ENCODE measurements around the gene REPIN1. TPM values are rescaled to one million over a fixed set of nuclear protein-coding genes. Genes with fewer than 3 reads are reported as not detected.

REPIN1 gene
- total and polyA plus RNA-seq, 12 donors, result 47.5 to 294 (median 182) TPM

GRCh38 chr7:150340024-150340749 lies 28.4 kb upstream of the REPIN1 start:
- 8 to 36% (median 14%) methylated on average over 4 to 39 of the region's 39 CpGs for WGBS, 4 donors
- DNase-seq, result peak in 6 of 7 donors; percentile 74 to 80 (median 78)

GRCh38 chr7:150340875-150341262 lies 27.8 kb upstream of the REPIN1 start:
- no peak for TF ChIP-seq POLR2A (IDR thresholded peaks at IDR 0.05)
- TF ChIP-seq CTCF (IDR thresholded peaks at IDR 0.05), result no peak
- 2 to 4% (median 3%) methylated on average over 20 to 29 of the region's 29 CpGs for WGBS, 4 donors
- Histone ChIP-seq H3K27ac (peak overlapping the region; percentile 86 to 93 (median 90)), H3K36me3 (replicated peaks in 1 of 2) (peaks cover 0 to 24% of the 10 kb centered on the region in 2 donors), H3K9me3 (replicated peaks in 1 of 3) (no peaks in the 10 kb centered on the region), H3K4me1 (replicated peaks in 1 of 2) (peaks cover 23 to 37% of the 10 kb centered on the region in 2 donors), H3K27me3 (no peaks in the 10 kb centered on the region), H3K4me3 (peak overlapping the region; percentile 33 to 87 (median 73))
- DNase-seq, result peak in 1 of 7 donors; percentile 17
- intact Hi-C loops (cut with DNase I), result no loop called here

More at GRCh38 chr7:150340024-150340749, 28.4 kb upstream of the REPIN1 start:
- TF ChIP-seq POLR2A (IDR thresholded peaks at IDR 0.05) (peak in 1 of 2 donors; percentile 68), CTCF (IDR thresholded peaks at IDR 0.05) (no peak)
- Histone ChIP-seq H3K4me3 (peak overlapping the region; percentile 13 to 87 (median 71)), H3K9me3 (replicated peaks in 1 of 3) (no peaks in the 10 kb centered on the region), H3K27ac (peak overlapping the region; percentile 86 to 93 (median 90)), H3K27me3 (no peaks in the 10 kb centered on the region), H3K36me3 (replicated peaks in 1 of 2) (peaks cover 0 to 24% of the 10 kb centered on the region in 2 donors), H3K4me1 (replicated peaks in 1 of 2) (peaks cover 29 to 44% of the 10 kb centered on the region in 2 donors)
- intact Hi-C loops (cut with DNase I), result no loop called here

GRCh38 chr7:150341263-150342120 lies 27.1 kb upstream of the REPIN1 start, which contains the start of gene RARRES2:
TSS of gene RARRES2 (minus strand) at chr7:150341629. CDS start at chr7:150340609, 1,020 bp downstream.
- 6 to 12% (median 7%) methylated on average over 29 to 48 of the region's 49 CpGs for WGBS, 4 donors
- Histone ChIP-seq H3K36me3 (replicated peaks in 1 of 2) (peaks cover 0 to 22% of the 10 kb centered on the region in 2 donors), H3K27me3 (no peaks in the 10 kb centered on the region), H3K27ac (peak within 1 kb of the TSS; percentile 86 to 93 (median 90)), H3K4me3 (peak within 1 kb of the TSS; percentile 56 to 87 (median 73)), H3K4me1 (replicated peaks in 1 of 2) (peaks cover 21 to 31% of the 10 kb centered on the region in 2 donors), H3K9me3 (replicated peaks in 1 of 3) (no peaks in the 10 kb centered on the region)
- peak; percentile 87 to 92 (median 89) for DNase-seq
- TF ChIP-seq CTCF (IDR thresholded peaks at IDR 0.05), result no peak
- TF ChIP-seq POLR2A (IDR thresholded peaks at IDR 0.05), result peak in 1 of 2 donors; percentile 81
- intact Hi-C loops (cut with DNase I), result no loop called here

GRCh38 chr7:150342121-150342408 lies 26.6 kb upstream of the REPIN1 start:
- 73 to 87% (median 79%) methylated on average over 9 of the region's 9 CpGs for WGBS, 4 donors
- Histone ChIP-seq H3K9me3 (replicated peaks in 1 of 3) (no peaks in the 10 kb centered on the region), H3K27me3 (no peaks in the 10 kb centered on the region), H3K36me3 (replicated peaks in 1 of 2) (peaks cover 0 to 17% of the 10 kb centered on the region in 2 donors), H3K4me3 (no peak overlapping the region), H3K27ac (peak overlapping the region in 4 of 5 donors; percentile 55 to 91 (median 78)), H3K4me1 (replicated peaks in 1 of 2) (peaks cover 21 to 26% of the 10 kb centered on the region in 2 donors)
- intact Hi-C loops (cut with DNase I), result no loop called here
- TF ChIP-seq POLR2A (IDR thresholded peaks at IDR 0.05) (no peak), CTCF (IDR thresholded peaks at IDR 0.05) (no peak)
- DNase-seq, result peak in 1 of 7 donors; percentile 59

All from adrenal gland (tissue), 12 donors.